Kidney (tissue), 14 donors: ENCODE measurements around the gene TBX15. TPM values are rescaled to one million over a fixed set of nuclear protein-coding genes. Genes with fewer than 3 reads are reported as not detected.

Experiments used
- DNase-seq, 5 donors: peaks; one replicate each; pipeline ENCODE4 v3.0.0-alpha.2; 2013 to 2020
- FAIRE-seq: peaks from 2 replicates; lab custom pipeline; 2012; peaks lifted over from hg19 to GRCh38; lab: Jason Lieb, UNC
- H3K27ac ChIP-seq, 2 donors: one replicate each; pipeline ENCODE4 v1.7.0; 2013; ENCODE audit warnings: low read depth in 2 of 2, low read length in 2 of 2, inconsistent platforms in 1 of 2
- H3K27me3 ChIP-seq: one replicate; pipeline ENCODE4 v1.7.1; 2013; ENCODE audit warnings: low read length, inconsistent platforms; ENCODE audit not compliant: control insufficient read depth, insufficient read depth
- H3K36me3 ChIP-seq, 3 donors: one replicate each; pipeline versions ENCODE4 v1.7.0 to v1.7.1; 2013; ENCODE audit warnings: low read length in 3 of 3, control low read depth in 1 of 3, inconsistent platforms in 1 of 3; ENCODE audit not compliant: insufficient read depth in 3 of 3, control insufficient read depth in 2 of 3
- H3K4me1 ChIP-seq, 3 donors: one replicate each; pipeline versions ENCODE4 v1.7.0 to v1.7.1; 2013; ENCODE audit warnings: low read length in 3 of 3, inconsistent platforms in 1 of 3, low read depth in 1 of 3; ENCODE audit not compliant: control insufficient read depth in 2 of 3, insufficient read depth in 2 of 3
- H3K4me3 ChIP-seq, 3 donors: one replicate each; pipeline versions ENCODE4 v1.7.0 to v1.8.1; 2013; ENCODE audit warnings: low read length in 3 of 3, control low read depth in 1 of 3, inconsistent platforms in 1 of 3
- H3K9ac ChIP-seq, 3 donors: one replicate each; pipeline versions ENCODE4 v1.7.0 to v1.7.1; 2013; ENCODE audit warnings: low read length in 3 of 3, control low read depth in 1 of 3, inconsistent platforms in 1 of 3
- H3K9me3 ChIP-seq, 3 donors: one replicate each; pipeline versions ENCODE4 v1.7.0 to v1.7.1; 2013; ENCODE audit warnings: low read length in 3 of 3, control low read depth in 1 of 3, inconsistent platforms in 1 of 3; ENCODE audit not compliant: control insufficient read depth in 2 of 3, insufficient read depth in 1 of 3
- intact Hi-C: fragments of 100-400 bp; cut with DNase I; formaldehyde crosslinking; loops from one replicate; pipeline ENCODE4 v1.11.1; 2022
- polyA plus RNA-seq: library from polyadenylated mRNA; stranded (reverse); fragments of 350-450 nt; fragmentation: Illumina TruSeq; extraction: RNeasy Lipid Tissue Mini Kit (QIAGEN cat#74804); gene quantifications from one replicate; pipeline ENCODE4 v1.2.3, GENCODE V29; 2014; ENCODE audit warnings: low read depth, low replicate concordance; ENCODE audit not compliant: insufficient read depth
- total RNA-seq: library from RNA; stranded (reverse); fragmentation: NEBNext Ultra II Directional; extraction: Animal tissue kit (Norgen Biotek cat#: 25700); gene quantifications from one replicate; pipeline ENCODE4 v1.2.1, GENCODE V29; 2021
- TF ChIP-seq, protein P1 (sequence below): IDR thresholded peaks from 3 replicates; pipeline ENCODE4 v1.5.1; 2012; ENCODE audit warnings: mild to moderate bottlenecking, moderate library complexity, borderline replicate concordance; ENCODE audit not compliant: insufficient read depth; ENCODE audit errors: extremely low read depth
- donor health status: control.
- donor health status: control.
- donor health status: control.
- donor health status: control.
- donor health status: control.
- donor health status: DM: yes; HTN: yes; CAD: no.
- donor health status: Normal renal cell carcinoma (clear cell type).

Gene TBX15
- total and polyA plus RNA-seq, 2 donors from 2014 or later, result 0.82 TPM; not detected in 1

DNA sequence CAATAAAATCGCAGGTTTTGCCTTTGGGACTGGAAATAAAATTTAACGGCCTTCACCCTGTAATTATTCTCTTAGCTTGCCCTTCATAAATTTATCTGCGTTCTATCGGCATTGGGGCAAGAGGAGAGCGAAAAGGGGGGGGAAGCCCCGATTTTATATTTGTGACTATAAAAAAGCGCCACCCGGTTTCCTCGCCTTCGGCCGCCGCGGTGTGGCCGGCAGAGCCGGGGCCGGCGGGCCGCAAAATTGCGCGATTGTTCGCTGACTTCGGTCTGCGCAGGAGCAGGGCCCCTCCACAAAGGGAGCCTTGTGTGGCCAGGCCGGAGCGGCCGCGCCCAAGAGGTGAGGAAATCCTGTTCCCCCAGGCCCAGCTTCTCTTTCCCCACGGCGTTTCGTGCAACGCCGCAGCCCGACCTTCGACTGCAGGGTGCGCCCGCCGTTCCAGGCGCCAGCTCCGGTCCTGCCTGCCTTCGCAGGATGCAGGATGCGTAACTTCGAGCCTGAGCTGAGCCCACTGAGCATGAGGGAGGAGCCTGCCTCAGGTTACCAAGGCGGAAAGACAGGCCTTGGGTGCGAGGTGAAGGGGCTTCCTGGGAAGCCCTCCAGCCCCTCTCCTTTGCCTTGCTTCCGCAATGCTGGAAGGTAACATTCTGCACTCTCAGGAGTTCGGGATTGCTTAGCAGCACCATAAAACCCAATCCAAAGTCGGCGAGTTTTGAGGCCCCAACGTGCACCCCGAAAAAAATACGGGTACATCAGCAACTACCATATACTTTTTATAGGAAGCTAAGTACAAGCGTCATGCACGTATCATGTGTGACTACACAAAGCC, 4.9 kb upstream of the TBX15 start:
- Histone ChIP-seq H3K9me3 (peaks cover 0 to 2% (median 0%) of the 10 kb centered on the region in 3 donors), H3K4me3 (no peak overlapping the region), H3K27me3 (peaks cover 92% of the 10 kb centered on the region), H3K9ac (no peak overlapping the region), H3K27ac (no peak overlapping the region), H3K36me3 (no peaks in the 10 kb centered on the region), H3K4me1 (no peaks in the 10 kb centered on the region)
- intact Hi-C loops, result no loop called here
- FAIRE-seq, result no peak
- peak in 1 of 5 donors; percentile 58 for DNase-seq
- TF ChIP-seq, protein P1, sequence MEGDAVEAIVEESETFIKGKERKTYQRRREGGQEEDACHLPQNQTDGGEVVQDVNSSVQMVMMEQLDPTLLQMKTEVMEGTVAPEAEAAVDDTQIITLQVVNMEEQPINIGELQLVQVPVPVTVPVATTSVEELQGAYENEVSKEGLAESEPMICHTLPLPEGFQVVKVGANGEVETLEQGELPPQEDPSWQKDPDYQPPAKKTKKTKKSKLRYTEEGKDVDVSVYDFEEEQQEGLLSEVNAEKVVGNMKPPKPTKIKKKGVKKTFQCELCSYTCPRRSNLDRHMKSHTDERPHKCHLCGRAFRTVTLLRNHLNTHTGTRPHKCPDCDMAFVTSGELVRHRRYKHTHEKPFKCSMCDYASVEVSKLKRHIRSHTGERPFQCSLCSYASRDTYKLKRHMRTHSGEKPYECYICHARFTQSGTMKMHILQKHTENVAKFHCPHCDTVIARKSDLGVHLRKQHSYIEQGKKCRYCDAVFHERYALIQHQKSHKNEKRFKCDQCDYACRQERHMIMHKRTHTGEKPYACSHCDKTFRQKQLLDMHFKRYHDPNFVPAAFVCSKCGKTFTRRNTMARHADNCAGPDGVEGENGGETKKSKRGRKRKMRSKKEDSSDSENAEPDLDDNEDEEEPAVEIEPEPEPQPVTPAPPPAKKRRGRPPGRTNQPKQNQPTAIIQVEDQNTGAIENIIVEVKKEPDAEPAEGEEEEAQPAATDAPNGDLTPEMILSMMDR, result no peak

GRCh38 chr1:118992237-118992825, 4.2 kb upstream of the TBX15 start:
- no peak for FAIRE-seq
- TF ChIP-seq, protein P1, result no peak
- no peak overlapping the region for H3K27ac ChIP-seq
- peaks cover 0 to 2% (median 0%) of the 10 kb centered on the region in 3 donors for H3K9me3 ChIP-seq
- peak in 1 of 5 donors; percentile 15 for DNase-seq
- H3K4me3 ChIP-seq, result no peak overlapping the region
- H3K27me3 ChIP-seq, result peaks cover 92% of the 10 kb centered on the region
- intact Hi-C loops, result no loop called here
- peaks cover 0 to 2% (median 0%) of the 10 kb centered on the region in 3 donors for H3K4me1 ChIP-seq
- H3K9ac ChIP-seq, result no peak overlapping the region
- H3K36me3 ChIP-seq, result no peaks in the 10 kb centered on the region

- no peaks in the 10 kb centered on the region for H3K36me3 ChIP-seq
- DNase-seq, result no peak
- no peak overlapping the region for H3K27ac ChIP-seq
- peaks cover 93% of the 10 kb centered on the region for H3K27me3 ChIP-seq
- FAIRE-seq, result no peak
- H3K9ac ChIP-seq, result no peak overlapping the region
- intact Hi-C loops, result no loop called here
- H3K4me1 ChIP-seq, result peaks cover 0 to 7% (median 0%) of the 10 kb centered on the region in 3 donors
- TF ChIP-seq, protein P1, result no peak
- H3K4me3 ChIP-seq, result no peak overlapping the region
- peaks cover 0 to 9% (median 0%) of the 10 kb centered on the region in 3 donors for H3K9me3 ChIP-seq
These were observed 3.3 kb upstream of the TBX15 start for GRCh38 chr1:118991448-118991847.
